Stimulated activated CD4-positive, alpha-beta T cell treated with anti-CD3 and anti-CD28 coated beads, TNF-alpha, amount 100 ng/mL, for 1 hour (primary cell): ENCODE data around the gene PSMD4.
"Not testable (repeated sequence)": the region's sequence is repeated elsewhere in the genome, so short reads cannot be mapped to it uniquely, and the experiment has no call there.

ENCODE experiments used
- DNase-seq, 3 donors: peaks; one replicate each; pipeline ENCODE4 v3.0.0-alpha.2; 2020; ENCODE audit warnings: low read depth in 3 of 3, low spot score in 1 of 3

Gene PSMD4

DNA sequence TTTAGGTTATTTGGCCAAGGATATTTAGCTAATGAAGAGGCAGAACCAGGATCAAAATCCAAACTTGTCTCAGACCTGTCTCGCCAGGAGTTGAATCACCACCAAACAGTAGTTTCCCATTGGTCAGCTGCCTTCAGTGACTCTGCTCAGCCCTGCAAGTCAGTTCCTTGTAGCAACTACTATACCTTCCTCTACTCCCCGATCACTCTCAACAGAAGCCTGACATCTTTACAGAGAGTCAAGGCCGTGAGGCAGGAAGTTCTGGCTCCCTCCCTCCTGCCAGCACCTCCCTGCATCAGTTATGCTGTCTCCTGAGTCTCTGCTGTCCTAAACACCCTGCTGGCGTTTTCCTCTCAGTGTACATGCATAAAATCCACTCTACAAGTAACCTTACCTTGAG lies 13.2 kb downstream of the PSMD4 start:
- no peak for DNase-seq

DNA sequence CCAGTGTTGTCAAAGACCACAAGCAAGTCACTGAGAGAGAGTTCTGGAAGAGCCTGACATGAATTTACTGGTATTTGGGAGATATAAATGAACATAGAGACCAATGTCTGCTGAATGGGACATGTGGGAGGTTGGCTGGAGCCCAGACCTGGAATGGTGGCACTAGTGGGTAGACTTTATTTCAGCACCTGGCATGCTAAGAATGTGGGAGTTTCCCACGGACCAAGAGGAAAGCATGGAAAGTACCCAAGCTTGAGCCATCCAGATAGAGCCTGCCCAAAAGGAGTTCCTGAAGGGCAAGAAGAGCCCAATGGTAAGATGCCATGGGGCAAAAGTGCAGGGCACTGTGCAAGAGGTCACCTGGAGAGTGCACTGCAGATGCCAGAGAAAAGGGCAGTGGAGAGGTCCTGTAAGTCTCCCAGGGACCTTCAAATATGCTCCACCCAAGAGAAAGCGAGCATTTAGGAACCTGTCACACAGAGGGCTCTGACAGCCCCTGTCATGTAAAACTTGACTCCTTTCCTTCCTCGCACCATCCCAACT lies 19.5 kb downstream of the PSMD4 start:
- no peak for DNase-seq

DNA sequence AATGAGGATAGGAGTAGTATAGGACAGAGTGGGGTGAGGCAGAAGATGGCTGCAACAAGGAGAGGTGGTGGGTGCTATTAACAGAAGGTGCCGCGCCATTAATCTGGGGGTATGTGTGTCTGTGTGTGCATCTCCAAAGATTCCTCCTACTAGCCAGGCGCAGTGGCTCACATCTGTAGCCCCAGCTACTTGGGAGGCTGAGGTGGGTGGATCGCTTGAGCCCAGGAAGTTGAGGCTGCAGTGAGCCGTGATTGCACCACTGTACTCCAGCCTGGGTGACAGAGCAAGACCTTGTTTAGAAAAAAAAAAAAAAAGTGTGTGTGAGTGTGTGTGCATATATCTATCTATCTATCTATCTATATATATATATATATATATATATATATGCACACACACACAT lies 20.8 kb downstream of the PSMD4 start:
- DNase-seq, result not testable (repeated sequence)

DNA sequence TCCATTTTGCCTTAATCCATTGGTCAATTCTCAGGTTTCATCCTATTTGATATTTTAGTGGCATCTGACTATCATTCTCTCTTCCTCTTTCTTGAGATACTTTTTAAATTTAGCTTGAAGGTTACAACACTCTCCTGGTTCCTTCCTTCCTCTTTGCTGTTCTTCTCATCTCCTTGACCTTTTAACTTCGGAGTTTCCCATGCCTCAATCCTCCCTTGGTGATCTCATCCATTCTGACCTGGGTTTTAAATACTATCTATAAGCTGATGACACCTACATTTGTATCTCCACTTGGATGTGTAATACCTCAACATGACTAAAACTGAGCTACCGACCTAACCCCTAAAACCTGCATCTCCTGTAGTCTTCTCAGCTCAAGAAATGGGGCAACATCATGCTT lies 22.7 kb downstream of the PSMD4 start:
- no peak for DNase-seq

DNA sequence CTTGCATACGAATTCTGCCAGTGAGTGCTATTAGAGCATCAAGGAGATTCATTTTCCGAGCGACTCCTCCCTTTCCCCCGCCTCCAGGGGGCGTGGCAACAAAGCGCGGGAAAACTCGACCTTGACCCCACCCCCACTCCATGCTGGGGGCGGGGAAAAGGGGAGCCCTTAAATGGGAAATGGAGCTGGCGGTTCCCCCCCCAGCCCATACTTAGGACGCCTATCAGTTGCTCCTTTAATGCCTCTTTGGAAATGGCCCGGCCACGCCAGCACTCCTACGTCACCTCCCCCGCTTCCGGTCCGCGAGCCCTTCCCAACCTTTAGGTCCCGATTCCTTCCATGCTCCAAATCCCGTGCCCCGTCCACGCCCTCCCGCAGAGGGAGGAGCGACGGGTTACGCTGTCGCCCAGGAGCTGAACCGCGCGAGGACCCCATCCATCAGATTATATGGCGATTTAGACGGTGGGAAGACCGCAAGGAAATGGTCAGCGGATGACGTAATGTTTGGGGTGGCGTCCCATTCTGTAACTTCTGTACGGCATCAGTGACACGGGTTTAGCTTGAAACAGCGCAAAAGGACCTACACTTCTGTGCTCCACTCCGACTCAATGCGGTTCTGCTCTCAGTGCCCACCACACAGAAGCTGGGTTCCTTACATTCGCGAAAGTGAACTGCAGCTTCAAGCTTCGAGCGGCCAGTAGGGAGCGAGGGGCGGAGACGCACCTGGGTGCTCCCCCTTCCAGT lies 26.9 kb downstream of the PSMD4 start:
- peak; percentile 83 to 95 (median 95) for DNase-seq

DNA sequence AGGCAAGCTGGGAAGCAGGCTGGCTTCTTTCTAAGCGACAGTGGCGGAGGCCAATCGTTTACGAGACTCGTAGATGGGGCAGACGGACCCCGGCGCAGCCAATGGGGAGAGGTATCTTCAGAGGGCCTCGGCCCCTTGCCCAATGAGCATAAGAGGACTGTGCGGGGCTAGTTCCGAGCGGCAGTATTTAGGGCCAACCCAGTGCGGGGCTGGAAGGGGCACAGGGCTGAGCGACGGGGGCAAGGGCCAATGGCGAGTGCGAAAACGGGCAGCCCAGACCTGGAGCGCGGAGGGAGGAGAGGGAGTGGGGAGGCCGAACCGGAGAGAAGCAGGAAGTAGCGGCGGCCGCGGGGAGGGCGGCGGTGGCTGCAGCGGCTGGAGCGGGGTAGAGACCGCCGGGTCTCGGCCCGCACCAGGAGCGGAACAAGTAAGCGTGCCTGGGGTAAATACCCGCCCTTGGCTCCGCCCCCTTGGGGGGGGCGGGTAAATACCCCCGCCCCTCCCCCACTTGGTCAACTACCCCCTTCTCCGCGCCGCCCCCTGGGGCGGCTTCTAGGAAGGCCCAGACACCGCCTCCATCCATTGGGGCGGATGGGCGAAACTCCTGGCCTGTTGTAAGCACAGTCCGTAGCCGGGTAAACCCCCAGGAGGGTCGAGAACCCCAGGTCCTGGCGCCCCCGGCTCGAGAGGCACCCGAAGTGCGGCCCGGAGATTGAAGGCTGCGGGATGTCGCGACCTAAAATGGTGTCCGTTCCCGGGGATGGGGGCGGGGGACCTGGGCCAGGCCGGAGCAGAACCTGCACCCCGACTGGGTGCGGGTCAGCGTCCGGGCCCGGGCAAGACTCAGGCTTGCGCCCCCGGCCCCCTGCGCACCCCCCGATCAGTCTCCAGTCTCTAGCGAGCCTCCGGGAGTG lies 27.7 kb downstream of the PSMD4 start, which contains the start of gene ZNF687:
TSS of gene ZNF687 (plus strand) at position 331 of the 914 bp plus-strand sequence. CDS start 3,993 bp downstream, outside the sequence.
- peak; percentile 92 to 96 (median 96) for DNase-seq

DNA sequence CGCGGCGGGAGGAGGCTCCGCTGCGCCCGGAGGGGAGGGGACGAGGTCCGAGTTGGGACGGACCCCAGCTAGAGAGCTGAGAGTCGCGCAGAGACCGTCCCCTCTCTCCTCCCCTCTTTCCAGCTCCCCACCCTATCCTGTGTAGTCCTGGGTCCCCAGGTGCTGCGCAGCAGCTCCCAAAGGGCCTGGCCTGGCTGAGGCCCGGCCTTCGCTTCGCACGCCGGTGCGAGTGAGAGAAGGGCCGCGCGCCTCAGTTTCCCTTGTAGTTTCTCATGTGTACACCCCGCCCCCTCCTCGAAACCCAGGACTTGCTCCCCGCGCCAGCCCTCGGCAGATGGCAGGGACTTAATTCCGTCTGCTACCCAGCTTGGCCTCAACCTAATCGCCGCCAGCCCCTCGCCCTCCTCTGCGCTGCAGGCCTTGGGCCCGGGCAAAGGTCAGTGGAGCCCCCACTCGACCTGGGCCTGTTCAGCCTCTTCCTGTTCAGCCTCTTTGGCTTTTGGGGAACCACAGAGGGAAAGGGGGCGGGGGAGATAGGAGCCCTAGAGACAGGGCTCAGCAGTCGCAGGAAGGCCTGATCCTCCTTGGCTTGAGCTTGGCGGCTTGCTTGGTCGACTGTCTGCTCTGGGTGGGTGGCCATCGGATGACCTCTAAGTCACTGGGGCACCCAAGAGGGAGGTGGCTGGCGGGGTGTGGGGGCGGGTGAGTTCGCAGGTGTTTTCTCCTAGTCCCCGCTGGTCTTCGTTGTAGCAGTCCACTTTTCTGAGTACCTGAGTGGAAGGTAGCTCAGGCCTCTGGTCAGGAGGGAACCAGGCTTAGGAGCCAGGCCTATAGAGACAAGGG lies 28.6 kb downstream of the PSMD4 start:
- peak in 1 of 3 donors; percentile 7 for DNase-seq

DNA sequence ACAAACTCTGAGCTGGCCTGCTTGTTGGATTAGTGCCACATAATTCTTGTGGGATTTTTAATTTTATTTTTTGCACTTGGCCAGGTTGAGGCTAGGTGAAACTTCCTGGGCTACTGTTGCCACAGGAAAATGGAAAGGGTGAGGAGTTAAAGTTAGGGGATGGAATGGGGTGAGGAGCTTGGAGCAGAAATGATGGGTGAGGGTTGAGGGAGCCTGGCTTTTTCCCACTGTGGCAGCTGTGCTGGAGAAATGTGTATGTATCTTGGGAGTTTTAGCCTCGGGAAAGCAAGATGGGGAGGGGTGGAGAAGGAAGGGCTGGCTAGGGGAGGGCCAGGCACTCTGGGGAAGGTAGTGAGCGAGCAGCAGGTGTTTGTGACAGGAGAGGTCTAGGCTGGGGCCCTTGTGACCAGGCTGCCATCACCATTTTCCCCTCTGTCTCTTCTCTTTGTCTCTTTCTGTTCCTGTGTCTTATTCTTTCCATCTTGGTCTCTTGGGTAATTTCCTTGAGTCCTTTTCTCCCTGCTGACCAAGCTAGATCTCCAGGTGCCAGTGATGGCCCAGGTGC lies 29.6 kb downstream of the PSMD4 start:
- no peak for DNase-seq

DNA sequence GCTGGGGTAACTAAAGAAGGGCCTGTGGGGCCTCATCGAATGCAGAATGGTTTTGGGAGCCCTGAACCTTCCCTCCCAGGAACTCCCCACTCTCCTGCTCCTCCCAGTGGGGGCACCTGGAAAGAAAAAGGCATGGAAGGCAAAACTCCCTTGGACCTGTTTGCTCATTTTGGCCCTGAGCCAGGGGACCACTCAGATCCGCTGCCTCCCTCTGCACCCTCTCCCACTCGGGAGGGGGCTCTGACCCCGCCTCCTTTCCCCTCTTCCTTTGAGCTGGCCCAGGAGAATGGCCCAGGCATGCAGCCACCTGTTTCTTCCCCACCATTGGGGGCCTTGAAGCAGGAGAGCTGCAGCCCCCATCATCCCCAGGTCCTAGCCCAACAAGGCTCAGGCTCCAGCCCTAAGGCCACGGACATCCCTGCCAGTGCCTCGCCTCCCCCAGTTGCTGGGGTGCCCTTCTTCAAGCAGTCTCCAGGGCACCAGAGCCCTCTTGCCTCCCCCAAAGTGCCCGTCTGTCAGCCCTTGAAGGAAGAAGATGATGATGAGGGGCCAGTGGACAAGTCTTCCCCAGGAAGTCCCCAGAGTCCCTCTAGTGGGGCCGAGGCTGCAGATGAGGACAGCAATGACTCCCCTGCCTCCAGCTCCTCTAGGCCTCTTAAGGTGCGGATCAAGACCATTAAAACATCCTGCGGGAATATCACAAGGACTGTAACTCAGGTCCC lies 32.2 kb downstream of the PSMD4 start:
- DNase-seq, result no peak

DNA sequence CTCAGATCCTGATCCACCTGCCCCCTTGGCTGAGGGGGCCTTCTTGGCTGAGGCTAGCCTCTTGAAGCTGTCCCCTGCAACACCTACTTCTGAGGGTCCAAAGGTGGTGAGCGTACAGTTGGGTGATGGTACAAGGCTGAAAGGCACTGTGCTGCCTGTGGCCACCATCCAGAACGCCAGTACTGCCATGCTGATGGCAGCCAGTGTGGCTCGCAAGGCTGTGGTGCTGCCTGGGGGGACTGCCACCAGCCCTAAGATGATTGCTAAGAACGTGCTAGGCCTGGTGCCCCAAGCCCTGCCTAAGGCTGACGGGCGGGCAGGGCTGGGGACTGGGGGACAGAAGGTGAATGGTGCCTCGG lies 32.8 kb downstream of the PSMD4 start:
- no peak for DNase-seq

DNA sequence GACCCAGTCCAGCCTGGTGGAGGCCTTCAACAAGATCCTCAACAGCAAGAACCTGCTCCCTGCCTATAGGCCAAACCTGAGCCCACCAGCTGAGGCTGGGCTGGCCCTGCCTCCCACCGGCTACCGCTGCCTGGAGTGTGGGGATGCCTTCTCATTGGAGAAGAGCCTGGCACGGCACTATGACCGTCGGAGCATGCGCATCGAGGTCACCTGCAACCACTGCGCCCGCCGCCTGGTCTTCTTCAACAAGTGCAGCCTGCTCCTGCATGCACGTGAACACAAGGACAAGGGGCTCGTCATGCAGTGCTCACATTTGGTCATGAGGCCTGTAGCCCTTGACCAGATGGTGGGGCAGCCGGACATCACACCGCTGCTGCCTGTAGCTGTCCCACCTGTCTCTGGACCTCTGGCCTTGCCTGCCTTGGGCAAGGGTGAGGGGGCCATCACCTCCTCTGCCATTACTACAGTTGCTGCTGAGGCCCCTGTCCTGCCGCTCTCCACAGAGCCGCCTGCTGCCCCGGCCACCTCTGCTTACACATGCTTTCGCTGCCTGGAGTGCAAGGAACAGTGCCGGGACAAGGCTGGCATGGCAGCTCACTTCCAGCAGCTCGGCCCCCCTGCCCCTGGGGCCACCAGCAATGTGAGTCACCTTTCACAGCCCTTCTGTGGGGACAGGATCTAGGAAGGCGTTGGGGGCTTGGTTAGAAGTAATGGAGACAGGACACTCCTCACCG lies 33.4 kb downstream of the PSMD4 start:
- DNase-seq, result no peak

DNA sequence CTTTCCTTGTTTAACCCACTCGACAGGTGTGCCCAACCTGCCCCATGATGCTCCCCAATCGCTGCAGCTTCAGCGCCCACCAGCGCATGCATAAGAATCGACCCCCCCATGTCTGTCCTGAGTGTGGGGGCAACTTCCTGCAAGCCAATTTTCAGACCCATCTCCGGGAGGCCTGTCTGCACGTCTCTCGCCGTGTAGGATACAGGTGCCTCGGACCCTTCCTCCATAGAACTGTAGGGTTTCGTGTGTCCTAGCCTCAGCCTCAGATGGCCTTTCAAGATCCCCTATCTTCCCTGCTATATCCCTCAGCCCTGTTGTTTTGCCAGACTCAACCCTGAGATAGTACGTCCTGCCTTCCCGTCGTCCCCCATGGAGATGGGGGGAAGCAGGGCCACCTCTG lies 34.0 kb downstream of the PSMD4 start:
- DNase-seq, result no peak

DNA sequence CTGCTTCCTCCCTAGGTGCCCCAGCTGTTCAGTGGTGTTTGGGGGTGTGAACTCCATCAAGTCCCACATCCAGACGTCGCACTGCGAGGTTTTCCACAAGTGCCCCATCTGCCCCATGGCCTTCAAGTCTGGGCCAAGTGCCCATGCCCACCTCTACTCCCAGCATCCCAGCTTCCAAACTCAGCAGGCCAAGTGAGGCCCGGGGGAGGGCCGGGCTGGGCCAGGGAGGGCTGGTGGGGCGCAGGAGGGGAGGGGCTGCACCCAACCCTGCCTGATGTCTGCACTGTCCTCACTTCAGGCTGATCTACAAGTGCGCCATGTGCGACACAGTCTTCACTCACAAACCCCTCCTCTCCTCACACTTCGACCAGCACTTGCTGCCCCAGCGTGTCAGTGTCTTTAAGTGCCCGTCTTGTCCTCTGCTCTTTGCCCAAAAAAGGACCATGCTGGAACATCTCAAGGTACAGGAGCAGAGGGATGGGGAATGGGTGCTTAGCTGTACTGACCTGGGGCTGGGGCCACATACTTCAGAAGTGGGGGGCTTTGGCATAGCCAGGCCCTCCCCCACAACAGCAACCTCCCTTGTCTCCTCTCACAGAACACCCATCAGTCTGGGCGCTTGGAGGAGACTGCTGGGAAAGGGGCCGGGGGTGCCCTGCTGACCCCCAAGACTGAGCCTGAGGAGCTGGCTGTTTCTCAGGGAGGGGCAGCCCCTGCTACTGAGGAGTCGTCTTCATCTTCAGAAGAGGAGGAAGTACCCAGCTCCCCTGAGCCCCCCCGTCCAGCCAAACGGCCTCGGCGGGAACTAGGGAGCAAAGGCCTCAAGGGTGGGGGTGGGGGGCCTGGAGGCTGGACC lies 34.8 kb downstream of the PSMD4 start:
- no peak for DNase-seq

DNA sequence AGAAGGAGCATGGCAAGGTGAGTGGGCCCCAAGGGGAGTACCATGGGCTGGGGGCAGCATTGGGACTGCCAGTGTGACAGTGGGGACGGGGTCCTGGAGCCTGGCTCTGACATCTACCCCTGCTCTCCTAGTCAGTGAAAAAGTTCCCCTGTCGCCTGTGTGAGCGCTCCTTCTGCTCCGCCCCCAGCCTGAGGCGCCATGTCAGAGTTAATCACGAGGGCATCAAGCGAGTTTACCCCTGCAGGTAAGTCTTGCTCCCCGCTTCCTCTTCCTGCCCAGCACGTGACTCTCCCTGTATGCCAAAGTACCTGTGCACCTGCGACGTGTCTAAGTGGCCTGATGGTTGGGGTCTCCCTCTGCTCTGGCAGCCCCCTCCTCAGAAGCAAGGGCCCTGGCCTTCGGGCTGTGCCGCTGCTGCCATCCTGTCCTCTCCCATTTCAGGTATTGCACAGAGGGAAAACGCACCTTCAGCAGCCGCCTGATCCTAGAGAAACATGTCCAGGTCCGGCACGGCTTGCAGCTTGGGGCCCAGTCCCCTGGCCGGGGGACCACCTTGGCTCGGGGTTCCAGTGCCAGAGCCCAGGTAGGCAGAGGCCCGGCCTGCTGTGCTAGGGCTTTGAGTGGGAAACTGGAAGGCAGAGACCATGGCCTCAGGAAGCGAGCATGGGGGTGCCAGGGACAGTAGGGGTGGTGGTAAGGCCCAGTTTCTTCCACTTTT lies 35.6 kb downstream of the PSMD4 start:
- DNase-seq, result no peak

DNA sequence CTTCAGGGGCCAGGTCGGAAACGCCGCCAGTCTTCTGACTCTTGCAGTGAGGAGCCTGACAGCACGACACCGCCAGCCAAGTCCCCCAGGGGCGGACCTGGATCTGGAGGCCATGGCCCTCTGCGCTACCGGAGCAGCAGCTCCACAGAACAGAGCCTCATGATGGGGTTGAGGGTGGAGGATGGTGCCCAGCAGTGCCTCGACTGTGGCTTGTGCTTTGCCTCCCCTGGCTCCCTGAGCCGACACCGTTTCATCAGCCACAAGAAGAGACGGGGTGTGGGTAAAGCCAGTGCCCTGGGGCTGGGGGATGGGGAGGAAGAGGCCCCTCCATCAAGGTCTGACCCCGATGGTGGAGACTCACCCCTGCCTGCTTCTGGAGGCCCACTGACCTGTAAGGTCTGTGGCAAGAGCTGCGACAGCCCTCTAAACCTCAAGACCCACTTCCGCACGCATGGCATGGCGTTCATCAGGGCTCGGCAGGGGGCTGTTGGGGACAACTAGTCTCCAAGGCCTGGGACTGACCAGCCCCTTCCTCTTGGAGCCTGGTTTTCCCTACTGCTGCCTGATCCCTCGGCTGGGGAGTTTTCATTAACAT lies 36.3 kb downstream of the PSMD4 start:
- DNase-seq, result no peak

DNA sequence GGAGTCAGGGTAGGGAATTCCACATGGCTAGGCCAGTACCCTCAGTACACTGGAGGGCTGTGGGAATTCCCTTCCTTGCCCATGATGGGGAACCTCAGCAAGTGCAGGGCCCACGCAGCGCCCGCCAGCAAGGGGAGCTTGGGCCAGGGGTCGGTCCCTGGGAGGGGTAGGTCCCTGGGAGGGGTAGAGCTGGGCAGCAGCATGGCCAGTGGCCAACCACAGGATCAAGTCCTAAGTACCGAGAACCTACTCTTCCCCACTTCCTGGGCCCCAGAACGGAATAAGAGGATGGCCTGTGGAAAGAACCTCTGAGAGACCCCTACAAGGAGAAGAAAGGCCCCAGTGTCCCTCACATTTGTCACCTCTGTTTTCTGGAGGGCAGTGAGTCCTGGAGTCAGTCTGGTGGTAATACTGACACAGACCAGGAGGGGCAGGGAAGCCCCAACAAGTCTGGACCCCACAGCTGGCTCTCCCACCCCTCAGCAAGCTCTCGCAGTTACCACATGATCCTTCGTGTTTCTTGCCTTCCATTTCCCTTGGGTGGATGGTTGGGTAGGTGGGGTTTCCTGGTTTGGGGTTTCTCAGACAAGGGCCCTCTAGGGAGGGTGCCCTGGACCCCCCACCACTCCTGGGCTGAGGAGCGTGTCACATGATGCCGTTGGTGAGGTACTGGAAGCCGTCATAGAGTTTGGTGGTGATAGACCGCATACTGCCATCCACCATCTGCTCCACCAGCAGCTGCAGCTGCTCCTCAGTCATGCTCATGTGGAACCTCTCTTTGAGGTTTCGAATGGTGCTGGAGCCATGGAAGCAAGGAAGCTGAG lies 37.9 kb downstream of the PSMD4 start:
- DNase-seq, result no peak

DNA sequence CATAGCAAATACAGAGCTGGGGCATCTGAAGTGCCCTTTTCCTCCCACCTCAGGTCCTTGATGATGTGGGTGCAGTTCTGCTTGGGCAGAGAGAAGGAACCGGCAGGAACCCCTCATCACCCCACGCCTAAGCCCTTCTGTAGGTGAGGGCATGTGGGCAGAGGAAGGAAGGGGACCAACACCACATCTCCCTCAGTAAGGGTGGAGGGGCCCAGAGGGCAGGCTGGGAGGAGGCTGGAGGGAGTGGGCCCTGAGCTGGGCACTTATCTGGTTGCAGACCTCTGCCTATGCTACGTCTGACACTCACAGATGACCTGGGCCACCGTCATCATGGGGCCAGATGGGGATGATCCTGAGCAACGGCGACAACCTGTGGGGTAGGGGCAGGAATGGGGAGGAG lies 38.6 kb downstream of the PSMD4 start:
- no peak for DNase-seq
